NCI-H69 (cell line): ENCODE measurements around the gene RPS15A.
"Not testable (repeated sequence)": the region's sequence is repeated elsewhere in the genome, so short reads cannot be mapped to it uniquely, and the experiment has no call there.

Experiments used
- DNase-seq: peaks from one replicate; lab custom pipeline; 2025; lab: John Stamatoyannopoulos, UW

Gene RPS15A

GRCh38 chr16:18756639-18757038, 33.5 kb downstream of the RPS15A start:
- not testable (repeated sequence) for DNase-seq

- not testable (repeated sequence) for DNase-seq
Measured at GRCh38 chr16:18742870-18743269, 47.3 kb downstream of the RPS15A start.

- not testable (repeated sequence) for DNase-seq
Measured at GRCh38 chr16:18740027-18740426, 50.1 kb downstream of the RPS15A start.

GRCh38 chr16:18738768-18739167, 51.4 kb downstream of the RPS15A start:
- not testable (repeated sequence) for DNase-seq

- not testable (repeated sequence) for DNase-seq
Measured at GRCh38 chr16:18734279-18734678, 55.9 kb downstream of the RPS15A start.
